Right lobe of liver (tissue), 4 donors: ENCODE results near the gene ATXN7.

Experiments used
- POLR2A ChIP-seq: fragments of 450-650 bp; IDR thresholded peaks from one replicate; pipeline ENCODE4 v1.6.1; 2017; ENCODE audit warnings: antibody characterized with exemption, mild to moderate bottlenecking
- TF ChIP-seq, protein P1 (sequence below), 4 donors: fragments of 200-600 bp in 3 of 4; fragments of 450-650 bp in 1 of 4; IDR thresholded peaks; one replicate each; pipeline versions ENCODE4 v1.5.1 to v1.8.0; 2016 to 2022; ENCODE audit warnings: antibody characterized with exemption in 4 of 4, mild to moderate bottlenecking in 2 of 4
- donor health status: DM: no; HTN: no; CAD: no.
- donor health status: DM: no; HTN: no; CAD: no.
- donor health status: DM: no; HTN: yes; CAD: no.

DNA sequence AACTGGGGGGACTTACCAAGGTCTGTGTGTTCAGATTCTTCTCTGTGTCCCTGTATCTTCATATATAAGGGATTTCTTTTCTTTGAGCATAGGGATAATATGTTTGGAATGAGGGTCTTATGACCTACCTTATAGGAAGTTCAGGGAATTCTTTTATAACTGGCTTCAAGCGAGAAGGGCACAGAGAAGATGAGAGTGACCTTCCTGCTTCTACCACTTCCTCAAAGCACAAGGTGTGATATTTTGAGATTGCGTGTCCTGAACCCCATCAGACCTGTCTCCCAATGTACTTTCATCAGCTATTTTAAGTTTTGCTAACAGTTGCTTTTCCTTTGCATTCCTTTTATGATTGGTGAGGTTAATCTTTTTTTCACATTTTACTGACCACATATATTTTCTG is 162.7 kb downstream of the ATXN7 start:
- TF ChIP-seq, protein P1, sequence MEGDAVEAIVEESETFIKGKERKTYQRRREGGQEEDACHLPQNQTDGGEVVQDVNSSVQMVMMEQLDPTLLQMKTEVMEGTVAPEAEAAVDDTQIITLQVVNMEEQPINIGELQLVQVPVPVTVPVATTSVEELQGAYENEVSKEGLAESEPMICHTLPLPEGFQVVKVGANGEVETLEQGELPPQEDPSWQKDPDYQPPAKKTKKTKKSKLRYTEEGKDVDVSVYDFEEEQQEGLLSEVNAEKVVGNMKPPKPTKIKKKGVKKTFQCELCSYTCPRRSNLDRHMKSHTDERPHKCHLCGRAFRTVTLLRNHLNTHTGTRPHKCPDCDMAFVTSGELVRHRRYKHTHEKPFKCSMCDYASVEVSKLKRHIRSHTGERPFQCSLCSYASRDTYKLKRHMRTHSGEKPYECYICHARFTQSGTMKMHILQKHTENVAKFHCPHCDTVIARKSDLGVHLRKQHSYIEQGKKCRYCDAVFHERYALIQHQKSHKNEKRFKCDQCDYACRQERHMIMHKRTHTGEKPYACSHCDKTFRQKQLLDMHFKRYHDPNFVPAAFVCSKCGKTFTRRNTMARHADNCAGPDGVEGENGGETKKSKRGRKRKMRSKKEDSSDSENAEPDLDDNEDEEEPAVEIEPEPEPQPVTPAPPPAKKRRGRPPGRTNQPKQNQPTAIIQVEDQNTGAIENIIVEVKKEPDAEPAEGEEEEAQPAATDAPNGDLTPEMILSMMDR (IDR thresholded peaks at IDR 0.05): no peak
- no peak for TF ChIP-seq POLR2A
